Amniotic stem cell (primary cell): ENCODE measurements around the gene PSD4.
"Not testable (repeated sequence)": the region's sequence is repeated elsewhere in the genome, so short reads cannot be mapped to it uniquely, and the experiment has no call there.

Experiments used
- DNase-seq: peaks from one replicate; lab custom pipeline; 2025; lab: John Stamatoyannopoulos, UW

The PSD4 gene

DNA sequence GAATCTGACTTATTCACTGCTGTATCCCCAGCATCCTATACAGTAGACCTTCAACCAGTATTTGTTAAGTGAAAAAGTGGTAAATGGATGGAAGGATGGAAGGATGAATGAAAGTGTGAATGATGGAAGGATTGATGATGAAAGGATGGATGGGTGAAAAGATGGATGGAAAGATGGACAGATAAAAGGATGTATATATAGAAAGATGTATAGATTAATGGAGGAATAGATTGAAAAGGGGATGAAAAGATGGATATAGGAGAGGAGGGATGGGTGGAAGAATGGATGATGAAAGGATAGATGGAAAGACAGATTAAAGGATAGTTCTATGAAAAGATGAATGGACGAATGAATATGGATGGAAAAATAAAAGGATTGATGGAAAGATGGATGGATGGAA lies 50.0 kb downstream of the PSD4 start:
- DNase-seq: no peak

- no peak for DNase-seq
Measured at GRCh38 chr2:113224647-113225236, 51.0 kb downstream of the PSD4 start.

GRCh38 chr2:113225263-113226259 lies 51.8 kb downstream of the PSD4 start:
- peak; percentile 23 for DNase-seq

DNA sequence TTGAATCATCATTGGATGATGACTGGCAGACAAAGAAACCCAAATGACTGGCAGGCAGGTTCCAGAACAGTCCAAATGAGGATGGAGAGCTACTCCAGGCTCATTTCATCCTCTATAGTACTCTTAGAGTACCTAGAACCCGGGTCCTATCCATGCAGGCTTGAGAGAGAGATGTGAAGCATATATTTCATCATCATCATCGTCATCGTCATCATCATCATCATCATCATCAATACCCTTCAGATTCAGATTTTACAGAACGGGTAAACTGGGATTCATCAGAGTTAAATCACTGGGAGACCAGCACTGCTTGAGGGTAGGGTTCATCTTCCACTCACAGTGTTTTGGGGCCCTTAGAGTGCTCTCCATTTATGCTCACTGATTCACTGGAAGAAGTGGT lies 52.7 kb downstream of the PSD4 start:
- DNase-seq: no peak

- DNase-seq: no peak
Measured at GRCh38 chr2:113227290-113227689, 53.5 kb downstream of the PSD4 start.

DNA sequence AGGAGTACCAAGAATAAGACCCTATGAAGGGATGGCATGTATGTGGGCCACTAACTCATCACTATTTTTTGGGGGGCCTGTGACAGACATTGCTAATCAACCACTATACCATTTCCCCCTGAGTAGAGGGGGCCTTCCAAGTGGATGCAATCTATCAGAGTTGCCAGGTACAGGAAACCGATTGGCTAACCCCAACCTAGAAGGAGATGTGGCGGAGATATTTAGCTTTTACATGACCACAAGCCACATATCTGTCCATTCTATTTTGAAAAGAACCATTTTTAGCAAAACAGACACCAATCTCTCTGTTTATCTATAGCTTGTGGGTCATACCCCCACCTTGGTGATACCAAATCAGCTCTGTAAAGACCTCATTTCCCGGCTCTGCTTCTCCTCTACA lies 53.9 kb downstream of the PSD4 start:
- DNase-seq: no peak

DNA sequence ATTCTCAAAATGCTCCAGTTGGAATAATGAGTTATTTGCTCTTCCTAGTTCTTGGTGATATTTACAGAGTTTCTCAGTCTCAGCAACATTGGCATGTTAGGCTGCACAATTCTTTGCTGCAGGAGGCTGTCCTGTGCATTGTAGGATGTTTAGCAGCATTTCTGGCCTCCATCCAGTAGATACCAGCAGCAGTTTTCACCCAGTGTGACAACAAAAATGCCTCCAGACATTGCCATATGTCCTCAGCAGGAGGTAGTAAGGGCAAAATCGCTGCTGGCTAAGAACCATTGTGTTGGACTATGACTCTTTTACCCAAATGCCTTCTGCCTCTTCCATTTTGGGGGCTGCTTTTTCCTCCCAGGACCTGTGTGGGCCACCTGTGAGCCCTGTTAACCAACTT lies 54.6 kb downstream of the PSD4 start:
- no peak for DNase-seq

DNA sequence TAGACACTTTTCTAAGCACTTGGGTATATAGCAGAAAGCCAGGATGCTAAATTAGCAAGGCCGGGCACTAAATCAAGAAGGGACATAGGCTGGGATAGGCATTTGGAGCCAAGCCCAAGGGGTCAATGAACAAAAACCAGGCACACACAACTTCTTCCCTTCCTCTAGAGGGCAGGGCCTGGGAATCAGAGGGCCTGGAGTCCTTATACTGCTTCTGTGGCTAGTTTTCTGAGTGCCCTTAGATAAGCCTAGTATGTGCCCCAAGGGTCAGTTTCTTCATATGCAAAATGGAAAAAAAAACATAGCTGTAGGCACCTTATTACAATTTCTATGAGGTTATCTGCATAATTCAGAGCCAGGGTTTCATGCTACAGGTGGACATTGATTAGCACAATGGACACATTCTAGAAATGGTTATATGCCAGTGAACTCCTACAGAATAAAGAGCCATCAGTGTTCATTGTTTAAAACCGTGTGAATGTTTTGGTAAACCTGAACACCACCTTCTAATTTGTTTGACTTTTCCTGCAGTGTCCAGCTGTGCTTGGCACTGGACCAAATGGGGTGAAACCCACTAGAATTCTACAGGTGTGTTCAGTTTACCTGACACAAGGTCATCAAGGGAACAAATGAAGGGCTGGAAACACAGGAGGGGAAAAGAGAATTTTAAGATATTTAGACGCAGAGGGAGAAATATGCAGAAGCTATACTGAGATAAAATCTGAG lies 55.4 kb downstream of the PSD4 start:
- no peak for DNase-seq

GRCh38 chr2:113229795-113230194 lies 56.0 kb downstream of the PSD4 start:
- no peak for DNase-seq

- DNase-seq: no peak
Measured at GRCh38 chr2:113230531-113230930, 56.8 kb downstream of the PSD4 start.

DNA sequence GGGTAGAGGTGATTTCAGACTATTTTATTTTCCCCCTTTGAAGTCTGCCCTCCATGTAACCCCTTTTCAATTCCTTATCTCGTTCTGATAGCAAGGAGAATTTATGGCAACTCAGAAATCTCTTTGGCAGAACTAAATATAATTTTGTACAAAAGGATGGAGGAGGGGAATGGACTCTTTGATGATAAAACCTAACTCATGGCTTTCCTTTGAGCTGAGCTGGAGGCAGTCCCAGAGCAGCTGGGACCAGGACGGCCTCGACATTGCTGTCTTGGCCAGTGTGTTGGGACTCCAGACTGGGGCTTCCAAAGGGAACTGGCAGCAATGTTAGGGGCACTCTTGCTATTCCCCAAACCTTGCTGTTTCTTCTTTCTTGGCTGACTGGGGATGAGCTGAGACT lies 57.3 kb downstream of the PSD4 start:
- no peak for DNase-seq

DNA sequence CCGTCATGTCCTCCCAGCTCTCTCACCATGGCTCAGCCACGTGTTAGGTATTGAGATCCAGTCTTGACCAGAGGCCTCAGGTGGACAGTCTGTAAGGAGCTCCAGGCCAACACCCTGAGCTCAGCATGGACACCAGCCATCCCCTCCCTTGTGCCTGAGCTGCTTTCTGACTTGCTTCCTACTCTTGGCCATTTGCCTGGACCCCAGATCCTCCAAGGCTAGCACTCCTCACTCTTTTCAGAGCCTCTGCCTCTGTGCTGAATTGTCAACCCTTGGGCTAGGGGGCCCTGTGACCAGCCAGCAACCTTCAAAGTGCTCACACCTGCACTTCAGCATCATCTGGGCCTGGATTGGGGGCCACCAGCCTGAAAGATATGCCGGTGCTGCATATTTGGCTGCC lies 58.4 kb downstream of the PSD4 start:
- DNase-seq: no peak

DNA sequence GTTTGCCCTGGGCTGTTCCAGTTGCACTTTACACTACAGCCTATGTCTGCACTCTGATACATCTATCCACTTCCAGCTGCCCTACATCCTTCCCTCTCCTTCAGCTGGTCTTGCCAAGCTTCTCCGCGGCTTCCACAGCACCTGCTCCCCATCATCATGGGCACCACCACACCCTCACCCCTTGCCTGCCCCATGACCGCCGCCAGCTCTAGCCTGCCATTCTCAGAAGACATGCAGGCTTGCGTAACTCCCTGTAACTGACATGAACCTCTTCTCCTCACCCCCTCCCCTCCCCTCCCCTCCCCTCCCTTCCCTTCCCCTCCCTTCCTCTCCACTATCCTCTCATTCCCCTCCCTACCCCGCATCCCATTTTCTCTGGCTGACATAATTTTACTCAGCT lies 59.0 kb downstream of the PSD4 start:
- DNase-seq: no peak

DNA sequence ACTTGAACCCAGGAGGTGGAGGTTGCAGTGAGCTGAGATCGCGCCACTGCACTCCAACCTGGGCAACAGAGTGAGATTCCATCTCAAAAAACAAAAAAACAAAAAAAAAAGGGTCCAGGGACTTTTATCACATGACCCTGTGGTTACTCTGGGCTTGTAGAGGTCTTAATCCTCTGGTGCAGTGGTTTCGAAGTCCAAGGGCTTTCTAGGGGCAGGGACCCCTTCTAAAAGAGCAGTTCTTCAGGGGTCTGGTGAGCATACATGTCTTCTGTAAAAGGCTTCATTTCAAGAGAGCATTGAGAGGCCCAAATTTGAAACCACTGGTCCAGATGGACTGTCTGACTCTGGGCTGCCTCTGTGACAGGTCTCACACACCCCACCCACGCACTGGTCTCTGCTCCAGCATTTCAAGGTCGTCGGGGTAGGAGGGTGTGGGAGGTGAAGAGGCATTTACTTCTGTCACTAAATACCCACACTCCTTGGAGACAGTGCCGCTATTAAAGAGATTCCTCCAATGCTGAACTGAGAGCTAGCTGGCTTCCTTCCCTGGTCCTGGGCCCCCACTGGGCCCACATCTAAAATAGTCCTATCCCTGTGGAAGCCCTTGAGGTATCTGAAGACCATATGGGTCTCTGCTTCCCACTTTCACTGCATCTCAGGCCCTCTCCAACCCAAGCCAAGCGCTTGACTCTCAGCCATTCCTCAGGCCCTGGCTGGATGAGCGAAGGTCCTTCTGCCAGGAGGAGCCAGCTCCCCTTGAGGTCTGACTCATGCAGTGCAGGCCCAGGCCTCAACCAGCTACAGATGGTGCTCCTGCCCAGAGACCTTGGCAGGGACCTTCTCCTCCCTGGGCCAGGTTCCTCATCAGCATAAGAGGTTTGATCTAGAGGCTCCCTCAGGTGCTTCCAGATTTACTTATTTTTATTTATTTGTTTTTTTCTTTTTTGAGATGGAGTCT lies 60.1 kb downstream of the PSD4 start:
- no peak for DNase-seq

DNA sequence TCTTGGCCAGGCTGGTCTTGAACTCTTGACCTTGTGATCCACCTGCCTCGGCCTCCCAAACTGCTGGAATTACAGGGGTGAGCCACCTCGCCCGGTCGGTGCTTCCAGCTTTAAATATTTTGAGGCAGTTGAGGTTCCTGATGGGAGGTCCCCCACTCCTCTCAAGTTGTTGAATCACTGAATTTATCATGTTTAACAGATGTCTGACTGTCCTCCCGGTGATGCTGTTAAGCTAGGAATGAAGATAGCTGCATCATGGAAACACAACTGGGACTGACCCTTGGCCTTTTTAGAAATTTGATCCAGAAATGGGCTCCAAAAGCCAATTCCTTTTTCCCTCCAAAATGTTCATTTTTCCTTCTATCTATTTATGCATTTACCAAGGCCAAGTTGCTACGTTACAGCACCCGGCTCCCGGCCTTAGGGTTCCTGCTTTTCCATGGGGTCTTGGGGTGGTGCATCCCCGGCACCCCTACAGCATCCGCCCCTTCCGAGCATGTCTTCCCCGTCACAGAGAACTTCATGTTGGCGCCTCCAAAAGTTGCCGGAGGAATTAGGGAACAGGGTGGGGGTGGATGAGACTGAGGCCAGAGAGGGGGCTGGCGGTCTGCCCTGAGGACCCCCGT lies 61.1 kb downstream of the PSD4 start:
- no peak for DNase-seq

GRCh38 chr2:113235347-113236226 lies 61.8 kb downstream of the PSD4 start:
- not testable (repeated sequence) for DNase-seq

GRCh38 chr2:113236367-113237159 lies 62.8 kb downstream of the PSD4 start:
- no peak for DNase-seq

GRCh38 chr2:113237604-113238160 lies 63.9 kb downstream of the PSD4 start:
- no peak for DNase-seq
